ENCODE data around the gene HOXC10. TPM values are rescaled to one million over a fixed set of nuclear protein-coding genes. Genes with fewer than 3 reads are reported as not detected.

HOXC10 gene
- total RNA-seq, 1 experiment from 2014 or later = 3.8 TPM

GRCh38 chr12:54038284-54038870 is 53.4 kb downstream of the HOXC10 start:
- CTCF ChIA-PET = no interaction called here

More at GRCh38 chr12:54038284-54038870, 53.4 kb downstream of the HOXC10 start:
- Histone ChIP-seq H3K27ac (ENCODE audit: low read depth, low read length) (no peak overlapping the region), H3K4me3 (replicated peaks in 1 of 2; ENCODE audit: low read depth in 1 of 2, low read length in 2 of 2) (no peak overlapping the region), H3K4me1 (ENCODE audit: control insufficient read depth in 1 of 2, insufficient read depth in 2 of 2, low read length in 2 of 2) (peaks cover 4 to 23% of the 10 kb centered on the region in 2 experiments), H3K9ac (ENCODE audit: low read length) (no peak overlapping the region), H3K79me2 (ENCODE audit: insufficient read depth, low read length) (no peaks in the 10 kb centered on the region), H3K9me2 (ENCODE audit: insufficient read depth) (no peaks in the 10 kb centered on the region), H4K20me1 (ENCODE audit: insufficient read depth) (no peaks in the 10 kb centered on the region), H3K27me3 (ENCODE audit: insufficient read depth, low read length) (no peaks in the 10 kb centered on the region), H2AFZ (ENCODE audit: low read depth, low read length, poor library complexity, severe bottlenecking) (no peak overlapping the region), H3K4me2 (ENCODE audit: low read length) (no peak overlapping the region), H3K9me3 (ENCODE audit: control insufficient read depth in 1 of 2, insufficient read depth in 1 of 2, low read depth in 1 of 2, low read length in 2 of 2) (no peaks in the 10 kb centered on the region), H3K36me3 (ENCODE audit: control insufficient read depth in 1 of 2, insufficient read depth in 2 of 2, low read length in 2 of 2) (no peaks in the 10 kb centered on the region)
- ATAC-seq (no peak), DNase-seq (ENCODE audit: low read depth, low spot score) (no peak)
- TF ChIP-seq CBX3 (IDR thresholded peaks at IDR 0.05; ENCODE audit: low read depth) (no peak), ZNF274 (IDR thresholded peaks at IDR 0.05; ENCODE audit: low read depth, low read length) (no peak), RAD21 (IDR thresholded peaks at IDR 0.05; ENCODE audit: low read depth) (no peak), SIN3A (IDR thresholded peaks at IDR 0.05; ENCODE audit: low read depth) (no peak), REST (IDR thresholded peaks at IDR 0.05; ENCODE audit: low read depth) (no peak), EZH2phosphoT487 (IDR thresholded peaks at IDR 0.05; ENCODE audit: borderline replicate concordance) (no peak), FOSL1 (IDR thresholded peaks at IDR 0.05; ENCODE audit: low read depth) (no peak)
- TF ChIP-seq, protein P1, sequence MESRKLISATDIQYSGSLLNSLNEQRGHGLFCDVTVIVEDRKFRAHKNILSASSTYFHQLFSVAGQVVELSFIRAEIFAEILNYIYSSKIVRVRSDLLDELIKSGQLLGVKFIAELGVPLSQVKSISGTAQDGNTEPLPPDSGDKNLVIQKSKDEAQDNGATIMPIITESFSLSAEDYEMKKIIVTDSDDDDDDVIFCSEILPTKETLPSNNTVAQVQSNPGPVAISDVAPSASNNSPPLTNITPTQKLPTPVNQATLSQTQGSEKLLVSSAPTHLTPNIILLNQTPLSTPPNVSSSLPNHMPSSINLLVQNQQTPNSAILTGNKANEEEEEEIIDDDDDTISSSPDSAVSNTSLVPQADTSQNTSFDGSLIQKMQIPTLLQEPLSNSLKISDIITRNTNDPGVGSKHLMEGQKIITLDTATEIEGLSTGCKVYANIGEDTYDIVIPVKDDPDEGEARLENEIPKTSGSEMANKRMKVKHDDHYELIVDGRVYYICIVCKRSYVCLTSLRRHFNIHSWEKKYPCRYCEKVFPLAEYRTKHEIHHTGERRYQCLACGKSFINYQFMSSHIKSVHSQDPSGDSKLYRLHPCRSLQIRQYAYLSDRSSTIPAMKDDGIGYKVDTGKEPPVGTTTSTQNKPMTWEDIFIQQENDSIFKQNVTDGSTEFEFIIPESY (IDR thresholded peaks at IDR 0.05; ENCODE audit: extremely low read depth, insufficient replicate concordance, low read length) = no peak
- no TSS peak for BruUV-seq (replicated peaks)
- intact Hi-C loops (cut with micrococcal nuclease) = no loop called here
- ChIA-PET RAD21 (ENCODE audit: low non-redundant PET in 1 of 2, low total read pairs in 2 of 2, uncharacterized antibody in 2 of 2, unreplicated experiment in 2 of 2) (no interaction called here), POLR2A (no interaction called here)
